Measurements from ENCODE around the gene MVB12B.

DNA sequence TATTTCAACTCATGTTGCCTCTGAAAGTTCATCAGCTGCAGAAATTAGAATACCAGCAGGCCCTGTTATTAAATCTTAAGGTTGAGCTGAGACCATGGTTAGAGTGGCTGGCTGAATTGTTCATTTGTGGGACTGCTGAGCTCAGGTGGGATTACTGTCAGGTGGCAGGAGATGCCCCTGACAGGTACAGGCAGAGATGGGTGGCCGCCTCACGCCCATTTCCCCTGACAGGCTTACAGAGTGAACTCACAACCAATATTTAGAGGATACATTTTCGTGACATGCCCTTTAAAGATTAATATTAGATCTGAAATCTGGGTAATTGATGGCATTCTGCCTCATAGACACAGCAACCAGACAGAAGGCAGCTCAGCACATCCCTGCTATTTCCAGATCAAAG is 136.0 kb downstream of the MVB12B start:
- no peak for TF ChIP-seq EZH2 (IDR thresholded peaks at IDR 0.05)
- no peak for TF ChIP-seq POLR2AphosphoS5 (IDR thresholded peaks at IDR 0.05; ENCODE audit: borderline replicate concordance, low read depth, low read length)
- no peak for TF ChIP-seq FOXP2 (optimal IDR thresholded peaks at IDR 0.05; ENCODE audit: control extremely low read depth, extremely low read length, insufficient read depth)
